IMR-90 (cell line): Measurements from ENCODE around the gene DCDC2B. TPM values are rescaled to one million over a fixed set of nuclear protein-coding genes. Genes with fewer than 3 reads are reported as not detected.

Source experiments
- ATAC-seq: fragments of 200-7000 bp; cut with Tn5 transposase; 2 replicates; pipeline ENCODE4 v1.9.1; 2020; ENCODE audit warnings: low read depth, mild to moderate bottlenecking, moderate library complexity
- BruUV-seq: library from RNA; stranded (reverse); fragments of 400-500 nt; replicated peaks from 2 replicates; lab custom pipeline; 2021; lab: Mats Ljungman, UMichigan
- CTCF ChIA-PET: fragments of 300-600 bp; formaldehyde crosslinking; extraction: SDS; loops from one replicate; lab custom pipeline; 2021; ENCODE audit warnings: antibody characterized with exemption; lab: Yijun Ruan, JAX
- POLR2A ChIA-PET: fragments of 300-600 bp; sonication (Branson Sonifier 250); formaldehyde crosslinking; loops from one replicate; lab custom pipeline; 2022; ENCODE audit warnings: antibody characterized with exemption; ENCODE audit not compliant: unreplicated experiment; lab: Charles Lee
- DNase-seq: peaks from one replicate; pipeline ENCODE4 v3.0.0; 2013
- H2AFZ ChIP-seq: replicated peaks from 2 replicates; pipeline ENCODE3; 2013; ENCODE audit warnings: low read length, mild to moderate bottlenecking; ENCODE audit not compliant: poor library complexity
- H2AK5ac ChIP-seq: 2 replicates; pipeline ENCODE4 v1.6.1; 2013; ENCODE audit warnings: low read depth, low read length, inconsistent platforms
- H2AK9ac ChIP-seq: replicated peaks from 2 replicates; pipeline ENCODE3; 2013; ENCODE audit warnings: mild to moderate bottlenecking, low read depth, low read length, moderate library complexity; ENCODE audit not compliant: poor library complexity
- H2BK120ac ChIP-seq: 2 replicates; pipeline ENCODE4 v1.6.1; 2013; ENCODE audit warnings: low read depth, low read length, inconsistent platforms
- H2BK15ac ChIP-seq: 3 replicates; pipeline ENCODE4 v1.6.1; 2013; ENCODE audit warnings: low read depth, low read length, inconsistent platforms
- H2BK20ac ChIP-seq: 2 replicates; pipeline ENCODE4 v1.6.1; 2013; ENCODE audit warnings: low read depth, mild to moderate bottlenecking, inconsistent platforms, low read length, moderate library complexity
- H2BK5ac ChIP-seq: 2 replicates; pipeline ENCODE4 v1.6.1; 2013; ENCODE audit warnings: mild to moderate bottlenecking, low read depth, low read length, inconsistent platforms; ENCODE audit not compliant: poor library complexity, severe bottlenecking
- H3K14ac ChIP-seq: replicated peaks from 2 replicates; pipeline ENCODE4 v1.6.1; 2013; ENCODE audit warnings: low read depth, low read length, inconsistent platforms
- H3K18ac ChIP-seq: 2 replicates; pipeline ENCODE4 v1.6.1; 2013; ENCODE audit warnings: low read depth, low read length, control low read depth
- H3K23ac ChIP-seq: 2 replicates; pipeline ENCODE4 v1.6.1; 2013; ENCODE audit warnings: low read depth, low read length, inconsistent platforms
- H3K27ac ChIP-seq: 2 replicates; pipeline ENCODE4 v1.5.1; 2013; ENCODE audit warnings: mild to moderate bottlenecking, control low read depth, low read length; ENCODE audit not compliant: insufficient read depth
- H3K27me3 ChIP-seq: 2 replicates; pipeline ENCODE4 v1.6.1; 2013; ENCODE audit warnings: low read length; ENCODE audit not compliant: control insufficient read depth, insufficient read depth
- H3K36me3 ChIP-seq: 2 replicates; pipeline ENCODE4 v1.6.1; 2013; ENCODE audit warnings: low read length, mixed read lengths; ENCODE audit not compliant: control insufficient read depth, insufficient read depth
- H3K4ac ChIP-seq: 2 replicates; pipeline ENCODE4 v1.6.1; 2013; ENCODE audit warnings: low read depth, low read length, inconsistent platforms
- H3K4me1 ChIP-seq: 2 replicates; pipeline ENCODE4 v1.6.1; 2013; ENCODE audit warnings: low read length, mixed read lengths; ENCODE audit not compliant: control insufficient read depth, insufficient read depth
- H3K4me2 ChIP-seq: 2 replicates; pipeline ENCODE4 v1.6.1; 2013; ENCODE audit warnings: low read depth, mild to moderate bottlenecking, control low read depth, low read length, moderate library complexity
- H3K4me3 ChIP-seq: 2 replicates; pipeline ENCODE4 v1.5.1; 2013; ENCODE audit warnings: low read depth, mild to moderate bottlenecking, control low read depth, low read length, moderate library complexity; ENCODE audit not compliant: insufficient read depth
- H3K56ac ChIP-seq: 2 replicates; pipeline ENCODE4 v1.6.1; 2013; ENCODE audit warnings: low read length, inconsistent platforms; ENCODE audit not compliant: insufficient read depth; ENCODE audit errors: extremely low read depth
- H3K79me1 ChIP-seq, 2 experiments: 2 replicates each; pipeline ENCODE4 v1.6.1; 2013; ENCODE audit warnings: low read length in 2 of 2, inconsistent platforms in 1 of 2, low read depth in 1 of 2
- H3K9ac ChIP-seq: 2 replicates; pipeline ENCODE4 v1.6.1; 2013; ENCODE audit warnings: low read depth, low read length, control low read depth
- H3K9me1 ChIP-seq: 2 replicates; pipeline ENCODE4 v1.6.1; 2013; ENCODE audit warnings: low read length, inconsistent platforms; ENCODE audit not compliant: insufficient read depth
- H3K9me3 ChIP-seq: 2 replicates; pipeline ENCODE4 v1.6.1; 2013; ENCODE audit warnings: low read length; ENCODE audit not compliant: control insufficient read depth, insufficient read depth
- H4K20me1 ChIP-seq: 2 replicates; pipeline ENCODE4 v1.6.1; 2013; ENCODE audit warnings: low read length, inconsistent platforms; ENCODE audit not compliant: insufficient read depth
- H4K5ac ChIP-seq: 2 replicates; pipeline ENCODE4 v1.6.1; 2013; ENCODE audit warnings: mild to moderate bottlenecking, low read depth, low read length, control low read depth
- H4K8ac ChIP-seq, 2 experiments: 2 replicates each; pipeline ENCODE4 v1.6.1; 2013; ENCODE audit warnings: low read depth in 2 of 2, low read length in 2 of 2, control low read depth in 1 of 2, inconsistent platforms in 1 of 2
- H4K91ac ChIP-seq: 2 replicates; pipeline ENCODE4 v1.6.1; 2013; ENCODE audit warnings: low read depth, low read length, inconsistent platforms; ENCODE audit not compliant: insufficient read depth
- BHLHE40 ChIP-seq: fragments of 150-350 bp; IDR thresholded peaks from 2 replicates; pipeline ENCODE4 v1.6.1; 2016; ENCODE audit warnings: mild to moderate bottlenecking, low read depth, low read length
- CEBPB ChIP-seq: IDR thresholded peaks from 2 replicates; pipeline ENCODE4 v1.6.1; 2012; ENCODE audit warnings: low read depth, low read length, improper control_type of control experiment
- CHD1 ChIP-seq: IDR thresholded peaks from 2 replicates; pipeline ENCODE4 v1.6.1; 2012; ENCODE audit warnings: low read depth, low read length, improper control_type of control experiment
- CTCF ChIP-seq: conservative IDR thresholded peaks from 2 replicates; pipeline ENCODE4 v1.5.1; 2012; ENCODE audit warnings: mild to moderate bottlenecking, low read depth, low read length, improper control_type of control experiment
- ELK1 ChIP-seq: fragments of 150-350 bp; IDR thresholded peaks from 2 replicates; pipeline ENCODE4 v1.6.1; 2016; ENCODE audit warnings: low read depth, mild to moderate bottlenecking, low read length, moderate library complexity, borderline replicate concordance
- FOS ChIP-seq: fragments of 150-350 bp; IDR thresholded peaks from 2 replicates; pipeline ENCODE4 v1.6.1; 2016; ENCODE audit warnings: low read depth, low read length
- MAFK ChIP-seq: IDR thresholded peaks from 2 replicates; pipeline ENCODE4 v1.6.1; 2012; ENCODE audit warnings: low read depth, low read length, improper control_type of control experiment
- MAZ ChIP-seq: IDR thresholded peaks from 2 replicates; pipeline ENCODE4 v1.6.1; 2012; ENCODE audit warnings: low read depth, mild to moderate bottlenecking, low read length, improper control_type of control experiment, moderate library complexity, borderline replicate concordance
- MXI1 ChIP-seq: IDR thresholded peaks from 2 replicates; pipeline ENCODE4 v1.6.1; 2012; ENCODE audit warnings: low read depth, mild to moderate bottlenecking, low read length, moderate library complexity, borderline replicate concordance
- NFE2L2 ChIP-seq: fragments of 150-350 bp; IDR thresholded peaks from 2 replicates; pipeline ENCODE4 v1.6.1; 2016; ENCODE audit warnings: low read depth, mild to moderate bottlenecking, low read length
- POLR2A ChIP-seq: IDR thresholded peaks from 2 replicates; pipeline ENCODE4 v1.6.1; 2012; ENCODE audit warnings: mild to moderate bottlenecking, low read depth, low read length
- RAD21 ChIP-seq: IDR thresholded peaks from 2 replicates; pipeline ENCODE4 v1.6.1; 2012; ENCODE audit warnings: low read length, improper control_type of control experiment
- RCOR1 ChIP-seq: IDR thresholded peaks from 2 replicates; pipeline ENCODE4 v1.6.1; 2012; ENCODE audit warnings: mild to moderate bottlenecking, low read length, improper control_type of control experiment; ENCODE audit not compliant: insufficient replicate concordance
- RFX5 ChIP-seq: IDR thresholded peaks from 2 replicates; pipeline ENCODE4 v1.8.0; 2012; ENCODE audit warnings: low read depth, mild to moderate bottlenecking, low read length, moderate library complexity
- SMC3 ChIP-seq: fragments of 150-350 bp; IDR thresholded peaks from 2 replicates; pipeline ENCODE4 v1.6.1; 2016; ENCODE audit warnings: low read depth, mild to moderate bottlenecking, antibody characterized with exemption, low read length, moderate library complexity
- USF2 ChIP-seq: fragments of 150-350 bp; IDR thresholded peaks from 2 replicates; pipeline ENCODE4 v1.6.1; 2017; ENCODE audit warnings: mild to moderate bottlenecking, antibody characterized with exemption, low read length, low read depth
- WGBS, 2 experiments: methylation state at CpG; one replicate each; pipeline versions ENCODE4 v1.1.5 to v1.1.7; 2013; ENCODE audit warnings: missing lambda C conversion rate in 2 of 2; ENCODE audit not compliant: insufficient read length in 1 of 2; ENCODE audit errors: extremely low coverage in 2 of 2; 5-methylcytosine and 5-hydroxymethylcytosine counted together
- dilution Hi-C: fragments of 300-500 bp; cut with HindIII; formaldehyde crosslinking; loops from one replicate; pipeline ENCODE4 v1.14.3; 2018; ENCODE audit warnings: low sequenced_read_pairs; ENCODE audit not compliant: unreplicated experiment
- in situ Hi-C: fragments of 300-500 bp; cut with MboI; formaldehyde crosslinking; loops from 3 replicates; pipeline ENCODE4 v1.14.3; 2019; ENCODE audit warnings: low sequenced_read_pairs, inconsistent platforms, mixed read lengths
- intact Hi-C: fragments of 100-400 bp; cut with micrococcal nuclease; formaldehyde crosslinking; loops from 2 replicates; pipeline ENCODE4 v1.10.0; 2022
- polyA plus RNA-seq, 3 experiments: library from polyadenylated mRNA; depleted of rRNA; stranded (reverse); fragments of >200 nt; gene quantifications; 2 replicates each; pipeline ENCODE4 v1.2.3, GENCODE V29; 2012; ENCODE audit warnings: low replicate concordance in 1 of 3
- total RNA-seq: library from RNA; depleted of rRNA; stranded (reverse); fragments of >200 nt; gene quantifications from 2 replicates; pipeline ENCODE4 v1.2.3, GENCODE V29; 2012

Gene DCDC2B
- total and polyA plus RNA-seq, 2 of the 4 experiments (the other 2 are of a cell fraction) = not detected

GRCh38 chr1:32239337-32239736, 30.4 kb downstream of the DCDC2B start:
- in situ Hi-C loops (no loop called here), intact Hi-C loops (no loop called here), dilution Hi-C loops (no loop called here)
- Histone ChIP-seq H3K9me1 (peaks cover 19% of the 10 kb centered on the region), H3K27me3 (no peaks in the 10 kb centered on the region), H2BK20ac (no peak overlapping the region), H3K9me3 (no peaks in the 10 kb centered on the region), H4K91ac (peak overlapping the region; percentile 50), H3K79me1 (peaks cover 0 to 35% of the 10 kb centered on the region in 2 experiments; a peak in 2 of 4 replicates), H2BK5ac (no peak overlapping the region), H3K14ac (no peak overlapping the region), H4K5ac (no peak overlapping the region), H2BK120ac (peak overlapping the region; percentile 68; the same call in 1 of the 2 replicates), H3K4me3 (no peak overlapping the region), H3K4me2 (no peak overlapping the region), H4K20me1 (no peaks in the 10 kb centered on the region), H3K18ac (no peak overlapping the region), H2BK15ac (no peak overlapping the region), H4K8ac (no peak overlapping the region), H2AK9ac (peak overlapping the region; percentile 92), H3K23ac (no peak overlapping the region), H2AK5ac (peak overlapping the region; percentile 51; the same call in 1 of the 2 replicates), H3K4me1 (peaks cover 18% of the 10 kb centered on the region), H2AFZ (peak overlapping the region; percentile 89), H3K56ac (no peak overlapping the region), H3K4ac (no peak overlapping the region), H3K9ac (no peak overlapping the region), H3K27ac (no peak overlapping the region), H3K36me3 (peaks cover 2% of the 10 kb centered on the region; the same call in 1 of the 2 replicates)
- DNase-seq = no peak
- POLR2A ChIA-PET = no interaction called here
- no TSS peak for BruUV-seq
- ATAC-seq = no peak
- CTCF ChIA-PET = interaction anchor here (1.7 kb wide), 1 partner anchor 24 kb away, joined by 5 read pairs; no protein-coding TSS in a partner anchor
- TF ChIP-seq MXI1 (no peak), CTCF (no peak), MAFK (no peak), RAD21 (no peak), RFX5 (no peak), ELK1 (no peak), MAZ (no peak), POLR2A (no peak), NFE2L2 (no peak), USF2 (no peak), BHLHE40 (no peak), RCOR1 (no peak), CEBPB (no peak), FOS (no peak), SMC3 (no peak), CHD1 (no peak)
- no CpG with 5 or more reads among the region's 4 CpGs for WGBS, 2 experiments
